ENCODE results near the gene YBX1.
"Not testable (repeated sequence)": the region's sequence is repeated elsewhere in the genome, so short reads cannot be mapped to it uniquely, and the experiment has no call there.

The YBX1 gene

GRCh38 chr1:42689912-42690311 lies 7.7 kb downstream of the YBX1 start:
- DNase-seq (ENCODE audit: low read depth in 2 of 3, low spot score in 2 of 3): no peak

- no peak for DNase-seq (ENCODE audit: low read depth in 2 of 3, low spot score in 2 of 3)
Measured at GRCh38 chr1:42690477-42691156, 8.4 kb downstream of the YBX1 start.

GRCh38 chr1:42691157-42691498 lies 8.9 kb downstream of the YBX1 start:
- DNase-seq (ENCODE audit: low read depth in 2 of 3, low spot score in 2 of 3): no peak

GRCh38 chr1:42692461-42692860 lies 10.2 kb downstream of the YBX1 start:
- DNase-seq (ENCODE audit: low read depth in 2 of 3, low spot score in 2 of 3): no peak

GRCh38 chr1:42692911-42693310 lies 10.7 kb downstream of the YBX1 start:
- DNase-seq (ENCODE audit: low read depth in 2 of 3, low spot score in 2 of 3): no peak

GRCh38 chr1:42698081-42698813 lies 16.0 kb downstream of the YBX1 start:
- no peak for DNase-seq (ENCODE audit: low read depth in 2 of 3, low spot score in 2 of 3)

GRCh38 chr1:42700006-42700405 lies 17.8 kb downstream of the YBX1 start:
- no peak for DNase-seq (ENCODE audit: low read depth in 2 of 3, low spot score in 2 of 3)

GRCh38 chr1:42703888-42704464 lies 21.8 kb downstream of the YBX1 start:
- DNase-seq (ENCODE audit: low read depth in 2 of 3, low spot score in 2 of 3): no peak

- DNase-seq (ENCODE audit: low read depth in 2 of 3, low spot score in 2 of 3): not testable (repeated sequence)
Measured at GRCh38 chr1:42712808-42713207, 30.6 kb downstream of the YBX1 start.

- DNase-seq (ENCODE audit: low read depth in 2 of 3, low spot score in 2 of 3): no peak
Measured at GRCh38 chr1:42713293-42713692, 31.1 kb downstream of the YBX1 start.

GRCh38 chr1:42714441-42714840 lies 32.2 kb downstream of the YBX1 start:
- DNase-seq (ENCODE audit: low read depth in 2 of 3, low spot score in 2 of 3): not testable (repeated sequence)

GRCh38 chr1:42720868-42721267 lies 38.6 kb downstream of the YBX1 start:
- no peak for DNase-seq (ENCODE audit: low read depth in 2 of 3, low spot score in 2 of 3)

- DNase-seq (ENCODE audit: low read depth in 2 of 3, low spot score in 2 of 3): no peak
Measured at GRCh38 chr1:42721926-42722325, 39.7 kb downstream of the YBX1 start.

GRCh38 chr1:42722403-42722802 lies 40.2 kb downstream of the YBX1 start:
- DNase-seq (ENCODE audit: low read depth in 2 of 3, low spot score in 2 of 3): not testable (repeated sequence)

- DNase-seq (ENCODE audit: low read depth in 2 of 3, low spot score in 2 of 3): no peak
Measured at GRCh38 chr1:42723511-42723910, 41.3 kb downstream of the YBX1 start.

GRCh38 chr1:42725820-42726219 lies 43.6 kb downstream of the YBX1 start:
- DNase-seq (ENCODE audit: low read depth in 2 of 3, low spot score in 2 of 3): not testable (repeated sequence)

- no peak for DNase-seq (ENCODE audit: low read depth in 2 of 3, low spot score in 2 of 3)
Measured at GRCh38 chr1:42730002-42730401, 47.8 kb downstream of the YBX1 start.

- peak in 2 of 3 experiments; percentile 18 to 27 for DNase-seq (ENCODE audit: low read depth in 2 of 3, low spot score in 2 of 3)
Measured at GRCh38 chr1:42730988-42731387, 48.8 kb downstream of the YBX1 start.

GRCh38 chr1:42731585-42731984 lies 49.4 kb downstream of the YBX1 start:
- DNase-seq (ENCODE audit: low read depth in 2 of 3, low spot score in 2 of 3): no peak

GRCh38 chr1:42732126-42732680 lies 50.0 kb downstream of the YBX1 start:
- no peak for DNase-seq (ENCODE audit: low read depth in 2 of 3, low spot score in 2 of 3)

GRCh38 chr1:42733415-42734200 lies 51.4 kb downstream of the YBX1 start:
- no peak for DNase-seq (ENCODE audit: low read depth in 2 of 3, low spot score in 2 of 3)

Measured in activated CD8-positive, alpha-beta memory T cell treated with anti-CD3 and anti-CD28 coated beads for 48 hours (primary cell).